ENCODE data around the gene GRIA3. TPM values are rescaled to one million over a fixed set of nuclear protein-coding genes. Genes with fewer than 3 reads are reported as not detected.

The GRIA3 gene
- total RNA-seq, 1 donor from 2014 or later = 12.4 TPM

DNA sequence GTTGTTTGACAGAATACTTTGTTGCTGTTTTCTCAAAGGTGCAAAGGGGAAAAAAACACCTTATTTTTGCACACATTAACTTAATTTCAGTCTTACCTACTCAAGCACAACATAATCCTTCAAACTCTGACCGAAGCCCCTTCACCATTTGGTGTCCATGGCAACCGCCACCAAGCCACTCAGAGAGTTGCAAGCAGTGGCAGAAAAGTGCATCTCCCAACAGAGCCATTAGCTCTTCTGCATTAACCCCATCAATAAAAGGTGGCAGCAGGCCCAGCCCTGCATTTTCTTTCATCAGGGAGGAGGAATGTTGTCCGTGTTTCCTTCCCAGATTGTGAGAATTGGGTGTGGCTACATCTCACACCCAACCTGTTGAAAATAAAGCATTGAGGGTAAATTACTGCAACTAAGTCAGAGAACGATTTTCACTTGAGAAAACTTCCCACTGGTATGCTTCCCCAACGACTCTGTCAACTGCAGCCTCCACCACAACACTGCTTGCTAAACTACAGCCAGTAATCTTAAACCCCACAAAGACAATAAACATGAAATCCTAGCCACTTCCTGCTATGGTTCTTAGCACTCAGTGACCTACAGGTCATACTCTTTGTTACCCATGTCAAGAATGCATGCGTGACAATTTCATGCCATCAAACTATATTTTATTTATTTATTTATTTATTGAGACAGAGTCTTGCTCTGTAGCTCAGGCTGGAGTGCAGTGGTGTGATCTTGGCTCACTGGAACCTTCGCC is 154.0 kb downstream of the GRIA3 start:
- no peak for DNase-seq (ENCODE audit: extremely low spot score, unreplicated experiment)
- Mint-ChIP-seq H3K4me3 (peak overlapping the region; percentile 19), H3K36me3 (no peaks in the 10 kb centered on the region), H3K27me3 (no peaks in the 10 kb centered on the region), H3K27ac (peak overlapping the region; percentile 67), H3K4me1 (ENCODE audit: unreplicated experiment) (no peaks in the 10 kb centered on the region), H3K9me3 (no peaks in the 10 kb centered on the region)
- TF ChIP-seq, protein P1, sequence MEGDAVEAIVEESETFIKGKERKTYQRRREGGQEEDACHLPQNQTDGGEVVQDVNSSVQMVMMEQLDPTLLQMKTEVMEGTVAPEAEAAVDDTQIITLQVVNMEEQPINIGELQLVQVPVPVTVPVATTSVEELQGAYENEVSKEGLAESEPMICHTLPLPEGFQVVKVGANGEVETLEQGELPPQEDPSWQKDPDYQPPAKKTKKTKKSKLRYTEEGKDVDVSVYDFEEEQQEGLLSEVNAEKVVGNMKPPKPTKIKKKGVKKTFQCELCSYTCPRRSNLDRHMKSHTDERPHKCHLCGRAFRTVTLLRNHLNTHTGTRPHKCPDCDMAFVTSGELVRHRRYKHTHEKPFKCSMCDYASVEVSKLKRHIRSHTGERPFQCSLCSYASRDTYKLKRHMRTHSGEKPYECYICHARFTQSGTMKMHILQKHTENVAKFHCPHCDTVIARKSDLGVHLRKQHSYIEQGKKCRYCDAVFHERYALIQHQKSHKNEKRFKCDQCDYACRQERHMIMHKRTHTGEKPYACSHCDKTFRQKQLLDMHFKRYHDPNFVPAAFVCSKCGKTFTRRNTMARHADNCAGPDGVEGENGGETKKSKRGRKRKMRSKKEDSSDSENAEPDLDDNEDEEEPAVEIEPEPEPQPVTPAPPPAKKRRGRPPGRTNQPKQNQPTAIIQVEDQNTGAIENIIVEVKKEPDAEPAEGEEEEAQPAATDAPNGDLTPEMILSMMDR (conservative IDR thresholded peaks at IDR 0.05) = no peak

DNA sequence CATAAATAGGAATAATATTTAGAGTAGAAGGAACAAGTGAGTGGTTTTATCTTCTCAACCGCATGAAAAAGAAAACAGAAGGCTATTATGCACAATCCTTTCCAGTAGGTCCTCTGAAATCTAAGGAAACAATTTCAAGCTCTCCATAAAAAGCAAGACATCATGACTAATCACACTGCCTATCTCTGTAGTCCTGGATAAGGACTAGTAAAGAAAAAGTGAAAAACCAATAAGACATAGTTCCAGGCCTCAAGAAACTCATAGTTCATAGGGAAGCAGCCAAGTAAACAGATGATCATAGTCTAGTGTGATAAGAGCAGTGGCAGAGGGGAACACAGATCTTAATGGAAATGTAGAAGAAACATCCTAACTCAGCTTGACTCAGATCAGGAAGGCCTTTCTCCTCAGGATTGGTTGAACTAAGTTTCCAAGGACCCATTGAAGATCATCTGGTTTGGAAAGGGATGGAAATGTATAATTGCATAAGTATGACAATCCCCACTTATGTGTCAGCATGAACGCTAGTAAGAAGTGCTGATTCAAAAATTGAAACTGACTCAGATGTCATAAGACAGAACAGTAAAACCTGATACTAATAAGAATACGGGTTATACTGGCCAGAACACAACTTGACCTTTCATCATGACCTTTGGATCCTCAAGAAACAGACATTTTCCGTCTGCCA is 155.3 kb downstream of the GRIA3 start:
- H3K27ac Mint-ChIP-seq = no peak overlapping the region
- H3K36me3 Mint-ChIP-seq = no peaks in the 10 kb centered on the region
- no peak overlapping the region for H3K4me3 Mint-ChIP-seq
- no peaks in the 10 kb centered on the region for H3K27me3 Mint-ChIP-seq
- H3K4me1 Mint-ChIP-seq (ENCODE audit: unreplicated experiment) = no peaks in the 10 kb centered on the region
- TF ChIP-seq, protein P1 (conservative IDR thresholded peaks at IDR 0.05) = no peak
- no peak for DNase-seq (ENCODE audit: extremely low spot score, unreplicated experiment)
- H3K9me3 Mint-ChIP-seq = no peaks in the 10 kb centered on the region

DNA sequence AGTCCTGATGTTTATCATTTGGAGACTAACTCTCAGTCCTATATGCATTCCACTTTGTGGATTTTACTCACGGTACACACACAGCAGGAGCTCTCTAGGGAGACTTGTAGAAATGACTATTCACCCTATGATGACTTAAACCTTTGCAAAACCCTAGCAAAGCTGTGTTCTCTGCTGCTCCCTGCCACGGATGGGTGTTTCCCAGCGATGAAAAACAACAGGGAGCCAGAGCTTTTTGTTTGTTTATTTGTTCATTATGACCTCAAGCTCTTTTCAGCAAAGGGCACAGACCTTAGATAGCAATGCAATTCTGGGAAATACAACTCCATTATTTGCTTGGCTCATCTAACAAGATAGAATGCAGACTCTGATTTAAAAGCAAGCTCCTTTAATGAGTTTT is 156.6 kb downstream of the GRIA3 start:
- Mint-ChIP-seq H3K9me3 (no peaks in the 10 kb centered on the region), H3K4me3 (no peak overlapping the region), H3K36me3 (no peaks in the 10 kb centered on the region), H3K4me1 (ENCODE audit: unreplicated experiment) (no peaks in the 10 kb centered on the region), H3K27me3 (no peaks in the 10 kb centered on the region), H3K27ac (no peak overlapping the region)
- TF ChIP-seq, protein P1 (conservative IDR thresholded peaks at IDR 0.05) = no peak
- no peak for DNase-seq (ENCODE audit: extremely low spot score, unreplicated experiment)

DNA sequence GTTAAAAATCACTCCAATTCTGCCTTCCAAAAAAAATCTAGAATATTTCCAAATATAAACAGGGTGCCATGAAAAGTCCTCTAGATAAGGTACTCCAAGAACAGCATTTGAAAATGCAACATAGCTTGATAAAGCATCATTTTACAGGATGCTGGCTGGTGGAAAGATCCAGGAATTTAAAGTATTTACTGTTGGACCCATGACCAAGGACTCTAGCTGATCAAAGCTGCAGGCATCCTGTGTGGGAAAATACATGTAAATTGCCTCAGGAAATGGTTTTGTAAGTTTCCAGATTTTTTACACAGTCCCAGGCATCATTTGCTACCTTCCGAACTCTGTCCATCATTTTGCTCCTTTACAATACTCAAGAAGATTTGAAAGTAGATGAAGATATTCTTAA is 164.4 kb downstream of the GRIA3 start:
- Mint-ChIP-seq H3K9me3 (no peaks in the 10 kb centered on the region), H3K36me3 (no peaks in the 10 kb centered on the region), H3K4me3 (no peak overlapping the region), H3K27ac (no peak overlapping the region), H3K4me1 (ENCODE audit: unreplicated experiment) (no peaks in the 10 kb centered on the region), H3K27me3 (no peaks in the 10 kb centered on the region)
- DNase-seq (ENCODE audit: extremely low spot score, unreplicated experiment) = no peak
- TF ChIP-seq, protein P1 (conservative IDR thresholded peaks at IDR 0.05) = no peak

DNA sequence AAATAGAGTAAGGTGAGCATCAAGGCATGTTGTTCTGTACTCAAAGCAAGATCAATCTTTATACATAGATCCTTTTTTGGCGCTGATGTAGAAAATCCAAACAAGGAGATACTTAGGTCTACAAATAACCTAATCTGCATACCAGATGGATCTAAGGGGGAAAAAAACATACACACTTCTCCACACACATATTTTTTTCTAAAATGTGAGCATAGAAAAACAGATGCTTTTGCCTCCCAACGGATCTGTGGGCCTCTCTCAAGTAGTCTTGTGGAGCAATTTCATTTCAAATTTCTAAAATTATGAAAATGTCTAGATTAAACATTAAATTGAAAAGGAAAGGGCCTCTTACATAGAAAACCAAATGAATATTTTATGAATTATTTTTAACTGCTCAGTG is 166.1 kb downstream of the GRIA3 start:
- H3K27me3 Mint-ChIP-seq = no peaks in the 10 kb centered on the region
- H3K36me3 Mint-ChIP-seq = no peaks in the 10 kb centered on the region
- DNase-seq (ENCODE audit: extremely low spot score, unreplicated experiment) = no peak
- no peak overlapping the region for H3K27ac Mint-ChIP-seq
- TF ChIP-seq, protein P1 (conservative IDR thresholded peaks at IDR 0.05) = no peak
- no peaks in the 10 kb centered on the region for H3K4me1 Mint-ChIP-seq (ENCODE audit: unreplicated experiment)
- no peak overlapping the region for H3K4me3 Mint-ChIP-seq
- no peaks in the 10 kb centered on the region for H3K9me3 Mint-ChIP-seq
